PC-9 (cell line): ENCODE results near the gene RAE1. TPM values are rescaled to one million over a fixed set of nuclear protein-coding genes. Genes with fewer than 3 reads are reported as not detected.

ENCODE experiments used
- BruUV-seq: library from RNA; stranded (reverse); fragments of 400-500 nt; replicated peaks from 2 replicates; lab custom pipeline; 2021; lab: Mats Ljungman, UMichigan
- CTCF ChIA-PET: fragments of 300-600 bp; sonication (Branson Sonifier 250); formaldehyde crosslinking; loops from one replicate; lab custom pipeline; 2022; ENCODE audit warnings: antibody characterized with exemption; lab: Charles Lee
- POLR2A ChIA-PET: fragments of 300-600 bp; sonication (Branson Sonifier 250); formaldehyde crosslinking; loops from one replicate; lab custom pipeline; 2022; ENCODE audit warnings: antibody characterized with exemption; ENCODE audit not compliant: unreplicated experiment; lab: Charles Lee
- DNase-seq, 2 experiments: peaks; one replicate each; pipeline versions ENCODE4 v3.0.0 to v3.0.0-alpha.2; 2015 to 2022; ENCODE audit warnings: mixed read lengths in 1 of 2
- H2AFZ ChIP-seq: fragments of 200-600 bp; sonication (generic); 2 replicates; pipeline ENCODE4 v1.8.1; 2017; ENCODE audit warnings: antibody characterized with exemption
- H3F3A ChIP-seq: fragments of 200-600 bp; sonication (generic); 2 replicates; pipeline ENCODE4 v1.8.1; 2017; ENCODE audit warnings: antibody characterized with exemption, mild to moderate bottlenecking, low read depth; ENCODE audit not compliant: insufficient read depth
- H3K27ac ChIP-seq: fragments of 200-600 bp; sonication (generic); 2 replicates; pipeline ENCODE4 v1.6.1; 2016; ENCODE audit warnings: mixed run types
- H3K27me3 ChIP-seq: fragments of 200-600 bp; sonication (generic); 2 replicates; pipeline ENCODE4 v1.6.1; 2016; ENCODE audit warnings: low read depth, mixed run types; ENCODE audit not compliant: insufficient read depth
- H3K36me3 ChIP-seq: fragments of 200-600 bp; sonication (generic); 2 replicates; pipeline ENCODE4 v1.6.1; 2016; ENCODE audit warnings: low read depth, mixed run types
- H3K4me1 ChIP-seq: fragments of 200-600 bp; sonication (generic); replicated peaks from 2 replicates; pipeline ENCODE4 v1.6.1; 2016; ENCODE audit warnings: mixed run types; ENCODE audit not compliant: insufficient read depth
- H3K4me2 ChIP-seq: fragments of 200-600 bp; sonication (generic); 2 replicates; pipeline ENCODE4 v1.6.1; 2017; ENCODE audit warnings: mixed run types
- H3K4me3 ChIP-seq: fragments of 200-600 bp; sonication (generic); 2 replicates; pipeline ENCODE4 v1.6.1; 2016; ENCODE audit warnings: mixed run types
- H3K79me2 ChIP-seq: fragments of 200-600 bp; sonication (generic); 2 replicates; pipeline ENCODE4 v1.6.1; 2017; ENCODE audit warnings: low read depth, mixed run types
- H3K9me2 ChIP-seq: fragments of 200-600 bp; sonication (generic); 2 replicates; pipeline ENCODE4 v1.8.1; 2017; ENCODE audit warnings: mild to moderate bottlenecking; ENCODE audit not compliant: insufficient read depth
- H3K9me3 ChIP-seq: fragments of 200-600 bp; sonication (generic); 2 replicates; pipeline ENCODE4 v1.8.1; 2016; ENCODE audit warnings: low read depth; ENCODE audit not compliant: insufficient read depth
- H4K20me1 ChIP-seq: fragments of 200-600 bp; sonication (generic); 2 replicates; pipeline ENCODE4 v1.8.1; 2017; ENCODE audit not compliant: insufficient read depth
- CTCF ChIP-seq: fragments of 200-600 bp; sonication (generic); conservative IDR thresholded peaks from 2 replicates; pipeline ENCODE4 v1.6.1; 2017; ENCODE audit warnings: mixed run types, antibody characterized with exemption, mild to moderate bottlenecking, moderate library complexity
- EZH2 ChIP-seq: fragments of 200-600 bp; sonication (generic); IDR thresholded peaks from 2 replicates; pipeline ENCODE4 v1.8.0; 2017; ENCODE audit warnings: antibody characterized with exemption, low read depth
- intact Hi-C: fragments of 100-400 bp; cut with micrococcal nuclease; formaldehyde crosslinking; loops from one replicate; pipeline ENCODE4 v1.10.0; 2022; ENCODE audit not compliant: unreplicated experiment
- total RNA-seq: library from RNA; stranded (reverse); gene quantifications from 2 replicates; pipeline ENCODE4 v1.2.3, GENCODE V29; 2021

The RAE1 gene
- total RNA-seq, 1 experiment from 2014 or later: 38.4 TPM

- DNase-seq: no peak
- Histone ChIP-seq H4K20me1 (peaks cover 4% of the 10 kb centered on the region; the same call in 1 of the 2 replicates), H2AFZ (no peak overlapping the region), H3K27me3 (no peaks in the 10 kb centered on the region), H3K9me3 (no peaks in the 10 kb centered on the region), H3K79me2 (no peaks in the 10 kb centered on the region), H3K4me1 (no peaks in the 10 kb centered on the region), H3K9me2 (no peaks in the 10 kb centered on the region), H3K27ac (no peak overlapping the region), H3K4me3 (no peak overlapping the region), H3F3A (no peaks in the 10 kb centered on the region), H3K4me2 (no peak overlapping the region), H3K36me3 (no peaks in the 10 kb centered on the region)
- POLR2A ChIA-PET: no interaction called here
- CTCF ChIA-PET: no interaction called here
- intact Hi-C loops: no loop called here
- TF ChIP-seq CTCF: no peak
- no TSS peak for BruUV-seq
Observed at GRCh38 chr20:57404006-57404405, 53.0 kb downstream of the RAE1 start.

GRCh38 chr20:57404419-57405072 is 53.5 kb downstream of the RAE1 start:
- no peak overlapping the region for H3K27ac ChIP-seq
- intact Hi-C loops: no loop called here
- TF ChIP-seq EZH2 (no peak), CTCF (no peak)
- H3K79me2 ChIP-seq: no peaks in the 10 kb centered on the region
- no peak overlapping the region for H2AFZ ChIP-seq
- H3K27me3 ChIP-seq: no peaks in the 10 kb centered on the region
- H3K4me3 ChIP-seq: no peak overlapping the region
- H3K9me3 ChIP-seq: no peaks in the 10 kb centered on the region
- BruUV-seq: no TSS peak
- H3K9me2 ChIP-seq: no peaks in the 10 kb centered on the region
- H3K4me1 ChIP-seq: no peaks in the 10 kb centered on the region
- peaks cover 4% of the 10 kb centered on the region; the same call in 1 of the 2 replicates for H4K20me1 ChIP-seq
- ChIA-PET CTCF (no interaction called here), POLR2A (no interaction called here)
- no peaks in the 10 kb centered on the region for H3F3A ChIP-seq
- H3K4me2 ChIP-seq: no peak overlapping the region
- no peak for DNase-seq
- H3K36me3 ChIP-seq: no peaks in the 10 kb centered on the region

DNA sequence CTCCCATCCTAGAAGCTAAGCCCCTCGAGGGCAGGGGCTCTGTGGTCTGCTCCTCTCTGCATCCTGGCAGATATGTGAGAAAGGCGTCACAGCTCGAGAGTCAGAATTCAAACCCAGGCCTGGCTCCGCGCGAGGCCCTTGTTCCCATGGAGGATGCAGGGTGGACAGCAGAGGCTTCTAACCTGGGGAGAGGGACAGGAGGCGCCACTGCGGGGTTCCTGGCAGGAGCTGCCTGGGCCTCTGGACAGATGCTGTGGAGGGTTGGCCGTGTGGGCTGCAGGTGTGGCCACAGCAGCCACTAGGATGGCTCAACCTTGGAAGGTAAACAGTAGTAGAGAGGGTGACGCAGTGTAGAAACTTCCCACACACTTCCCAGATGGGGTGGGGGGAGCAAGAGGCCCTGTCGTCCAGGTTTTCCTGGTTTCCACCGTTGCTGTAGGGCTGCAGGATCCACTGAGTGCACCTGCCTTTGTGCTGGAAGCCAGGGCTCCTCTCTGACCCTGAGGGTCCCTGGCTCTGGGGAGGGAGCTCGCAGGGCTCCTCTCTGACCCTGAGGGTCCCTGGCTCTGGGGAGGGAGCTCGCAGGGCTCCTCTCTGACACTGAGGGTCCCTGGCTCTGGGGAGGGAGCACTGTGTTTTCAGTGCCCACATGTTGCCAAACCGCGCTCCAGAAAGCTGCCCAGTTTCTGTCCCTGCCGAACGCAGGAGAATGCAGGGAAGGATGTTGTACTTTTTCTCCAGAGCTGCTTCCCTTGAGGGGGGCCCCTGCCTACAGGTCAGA is 54.4 kb downstream of the RAE1 start:
- CTCF ChIA-PET: no interaction called here
- Histone ChIP-seq H3F3A (no peaks in the 10 kb centered on the region), H3K9me2 (no peaks in the 10 kb centered on the region), H4K20me1 (peaks cover 4% of the 10 kb centered on the region; the same call in 1 of the 2 replicates), H3K4me1 (no peaks in the 10 kb centered on the region), H3K9me3 (no peaks in the 10 kb centered on the region), H3K36me3 (no peaks in the 10 kb centered on the region), H3K27me3 (no peaks in the 10 kb centered on the region), H3K4me3 (no peak overlapping the region), H3K79me2 (no peaks in the 10 kb centered on the region), H3K4me2 (no peak overlapping the region), H2AFZ (no peak overlapping the region), H3K27ac (no peak overlapping the region)
- POLR2A ChIA-PET: no interaction called here
- no TSS peak for BruUV-seq
- no peak for DNase-seq
- intact Hi-C loops: no loop called here
- TF ChIP-seq EZH2: no peak
- TF ChIP-seq CTCF: no peak
